ENCODE measurements around the gene NFS1.
"Not testable (repeated sequence)": the region's sequence is repeated elsewhere in the genome, so short reads cannot be mapped to it uniquely, and the experiment has no call there.

Gene NFS1

DNA sequence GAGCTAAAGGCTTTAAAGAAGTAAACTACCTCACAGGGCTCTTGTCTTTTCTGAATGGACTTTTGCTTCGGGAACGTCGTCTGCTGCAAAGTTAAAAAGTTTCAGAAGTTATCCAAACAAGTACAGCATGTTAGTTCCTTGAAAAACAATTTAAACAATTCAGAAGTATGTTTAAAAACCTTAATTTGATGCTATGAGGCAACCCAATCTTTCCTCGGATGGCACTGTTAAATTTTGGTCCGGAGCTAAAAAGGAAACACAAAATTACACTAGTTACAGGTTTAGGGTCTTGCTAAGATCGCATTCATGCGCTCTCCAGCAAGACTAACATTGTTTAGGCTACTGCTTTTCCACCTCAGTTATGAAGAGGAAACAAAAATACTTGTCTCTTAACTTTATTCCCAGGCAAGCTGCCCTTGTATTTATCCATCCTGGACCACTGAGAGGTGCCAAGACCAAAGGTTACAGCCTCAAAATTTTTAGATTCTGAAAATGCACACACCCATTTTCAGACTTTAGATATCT is 30.2 kb upstream of the NFS1 start:
- DNase-seq = no peak

DNA sequence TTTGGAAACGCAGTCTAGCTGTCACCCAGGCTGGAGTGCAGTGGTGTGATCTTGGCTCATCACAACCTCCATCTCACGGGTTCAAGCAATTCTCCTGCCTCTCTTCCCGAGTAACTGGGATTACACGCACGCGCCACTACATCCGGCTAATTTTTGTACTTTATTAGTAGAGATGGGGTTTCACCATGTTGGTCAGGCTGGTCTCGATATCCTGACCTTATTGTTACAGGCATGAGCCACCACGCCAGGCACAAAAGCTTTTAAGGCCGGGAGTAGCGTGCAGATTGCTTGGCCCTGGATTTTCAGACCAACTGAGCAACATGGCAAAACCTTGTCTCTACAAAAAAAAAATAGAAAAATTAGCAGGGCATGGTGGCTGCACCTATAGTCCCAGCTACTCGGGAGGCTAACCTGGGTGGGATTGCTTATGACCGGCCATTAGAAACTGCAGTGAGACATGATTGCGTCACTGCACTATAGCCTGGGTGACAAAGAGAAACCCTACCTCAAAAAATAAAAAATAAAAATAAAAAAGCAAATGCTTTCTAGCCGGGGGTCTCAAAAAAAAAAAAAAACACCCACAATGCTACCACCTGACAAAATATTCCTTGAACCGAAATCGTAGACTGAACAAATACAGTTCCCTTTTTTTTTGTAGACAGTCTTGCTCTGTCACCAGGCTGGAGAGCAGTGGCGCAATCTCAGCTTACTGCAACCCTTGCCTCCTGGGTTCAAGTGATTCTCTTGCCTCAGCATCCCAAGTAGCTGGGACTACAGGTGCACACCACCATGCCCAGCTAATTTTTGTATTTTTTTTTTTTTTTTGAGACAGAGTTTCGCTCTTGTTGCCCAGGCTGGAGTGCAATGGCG is 27.9 kb upstream of the NFS1 start:
- DNase-seq = no peak

DNA sequence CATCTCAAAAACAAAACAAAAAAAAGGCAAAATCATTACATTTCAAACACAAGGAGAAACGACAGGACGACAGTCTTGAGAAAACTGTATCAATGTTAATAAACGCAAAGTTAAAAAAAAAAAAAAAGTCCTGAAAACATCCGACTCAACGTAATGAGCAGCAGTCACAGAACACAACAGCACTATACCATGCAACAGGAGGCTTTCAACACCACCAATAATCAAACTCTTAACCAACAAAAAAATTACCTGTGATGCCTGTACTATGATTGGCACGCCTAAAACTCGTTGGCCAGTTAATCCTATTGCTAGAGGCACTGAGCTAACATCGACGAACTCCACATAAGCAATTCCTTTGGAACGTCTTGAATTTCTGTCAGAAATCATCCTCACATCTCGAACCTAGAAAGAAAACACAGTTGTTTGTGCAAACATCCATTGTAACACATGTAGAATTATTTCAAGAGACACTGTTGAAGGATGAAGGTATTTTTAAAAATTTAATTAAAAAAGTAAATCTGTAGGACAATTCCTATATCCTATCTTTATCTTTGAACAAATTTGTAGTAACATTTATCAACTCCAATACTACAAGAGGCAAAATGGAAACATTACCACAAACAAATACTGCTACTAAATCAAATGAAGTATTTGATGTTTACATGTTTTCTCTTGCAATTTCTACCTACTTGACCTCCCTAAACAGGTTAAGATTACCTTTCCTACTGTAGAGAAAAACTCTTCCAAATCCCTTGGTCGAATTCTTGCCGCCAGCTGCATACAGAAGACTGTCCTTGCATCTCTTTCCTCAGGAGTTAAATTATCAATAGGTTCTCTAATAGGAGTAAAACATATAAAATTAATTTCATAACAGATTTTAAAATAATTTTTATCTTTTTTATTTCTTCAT is 25.4 kb upstream of the NFS1 start:
- no peak for DNase-seq

DNA sequence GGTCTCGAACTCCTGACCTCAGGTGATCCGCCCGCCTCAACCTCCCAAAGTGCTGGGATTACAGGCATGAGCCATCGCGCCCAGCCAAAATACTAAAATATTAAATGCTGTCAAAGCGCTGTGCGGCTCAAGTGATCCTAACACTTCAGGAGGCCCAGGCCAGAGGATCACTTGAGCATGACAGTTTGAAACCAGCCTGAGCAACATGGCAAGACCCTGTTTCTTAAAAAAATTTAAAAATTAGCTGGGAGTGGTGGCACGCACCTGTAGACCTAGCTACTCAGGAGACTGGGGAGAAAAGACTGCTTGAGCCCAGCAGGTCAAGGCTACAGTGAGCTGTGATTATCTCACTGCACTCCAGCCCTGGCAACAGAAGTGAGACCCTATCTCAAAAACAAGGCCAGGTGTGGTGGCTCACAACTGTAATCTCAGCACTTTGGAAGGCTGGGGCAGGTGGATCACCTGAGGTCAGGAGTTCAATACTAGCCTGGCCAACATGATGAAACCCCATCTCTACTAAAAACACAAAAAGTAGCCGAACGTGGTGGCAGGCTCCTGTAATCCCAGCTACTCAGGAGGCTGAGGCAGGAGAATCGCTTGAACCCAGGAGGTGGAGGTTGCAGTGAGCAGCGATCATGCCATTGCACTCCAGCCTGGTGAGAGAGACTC is 24.6 kb upstream of the NFS1 start:
- not testable (repeated sequence) for DNase-seq

DNA sequence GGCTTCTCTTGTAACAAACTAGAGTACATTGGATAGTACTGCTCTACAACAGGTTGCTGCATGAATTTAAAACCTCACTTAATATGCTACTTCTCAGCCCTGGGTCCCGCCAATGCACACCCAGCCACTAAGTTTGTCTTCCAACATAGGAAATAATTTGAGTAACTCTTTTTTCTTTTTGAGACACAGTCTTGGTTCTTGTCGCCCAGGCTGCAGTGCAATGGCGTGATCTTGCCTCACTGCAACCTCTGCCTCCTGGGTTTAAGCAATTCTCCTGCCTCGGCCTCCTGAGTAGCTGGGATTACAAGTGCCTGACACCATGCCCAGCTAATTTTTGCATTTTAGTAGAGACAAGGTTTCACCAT is 24.1 kb upstream of the NFS1 start:
- not testable (repeated sequence) for DNase-seq

DNA sequence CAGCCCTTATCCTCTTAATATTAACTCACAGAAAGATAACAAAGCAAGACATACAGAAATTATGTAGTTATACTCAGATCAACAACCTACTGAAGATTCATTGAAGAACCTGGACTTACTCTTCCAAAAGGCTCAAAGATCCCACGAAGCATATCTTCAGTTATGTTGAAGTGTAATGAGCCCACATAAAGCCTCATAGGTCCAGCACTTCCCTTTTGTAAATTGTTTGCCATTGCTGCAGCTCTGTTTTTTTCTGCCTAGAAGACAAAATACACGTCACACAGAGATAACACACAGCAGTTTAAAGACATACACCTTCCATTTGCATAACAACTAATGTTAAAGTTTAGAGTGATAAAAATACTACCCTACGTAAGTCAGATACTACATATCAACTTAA is 22.5 kb upstream of the NFS1 start:
- DNase-seq = no peak

DNA sequence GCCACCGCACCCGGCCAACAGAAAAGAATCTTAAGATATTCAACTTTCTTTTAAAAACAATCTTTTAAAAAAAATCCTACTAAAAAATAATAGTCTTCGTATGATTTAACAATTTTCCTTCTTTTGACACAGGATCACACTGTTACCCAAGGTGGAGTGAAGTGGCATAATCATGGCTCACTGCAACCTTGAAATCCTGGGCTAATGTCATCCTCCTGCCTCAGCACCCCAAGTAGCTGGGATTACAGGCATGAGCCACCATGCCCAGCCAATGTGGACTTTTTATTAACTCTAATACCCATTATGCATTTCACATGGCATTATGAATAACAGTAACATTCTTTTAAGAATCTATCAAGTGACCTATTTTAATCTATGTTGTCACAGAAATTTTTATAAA is 22.1 kb upstream of the NFS1 start:
- no peak for DNase-seq

DNA sequence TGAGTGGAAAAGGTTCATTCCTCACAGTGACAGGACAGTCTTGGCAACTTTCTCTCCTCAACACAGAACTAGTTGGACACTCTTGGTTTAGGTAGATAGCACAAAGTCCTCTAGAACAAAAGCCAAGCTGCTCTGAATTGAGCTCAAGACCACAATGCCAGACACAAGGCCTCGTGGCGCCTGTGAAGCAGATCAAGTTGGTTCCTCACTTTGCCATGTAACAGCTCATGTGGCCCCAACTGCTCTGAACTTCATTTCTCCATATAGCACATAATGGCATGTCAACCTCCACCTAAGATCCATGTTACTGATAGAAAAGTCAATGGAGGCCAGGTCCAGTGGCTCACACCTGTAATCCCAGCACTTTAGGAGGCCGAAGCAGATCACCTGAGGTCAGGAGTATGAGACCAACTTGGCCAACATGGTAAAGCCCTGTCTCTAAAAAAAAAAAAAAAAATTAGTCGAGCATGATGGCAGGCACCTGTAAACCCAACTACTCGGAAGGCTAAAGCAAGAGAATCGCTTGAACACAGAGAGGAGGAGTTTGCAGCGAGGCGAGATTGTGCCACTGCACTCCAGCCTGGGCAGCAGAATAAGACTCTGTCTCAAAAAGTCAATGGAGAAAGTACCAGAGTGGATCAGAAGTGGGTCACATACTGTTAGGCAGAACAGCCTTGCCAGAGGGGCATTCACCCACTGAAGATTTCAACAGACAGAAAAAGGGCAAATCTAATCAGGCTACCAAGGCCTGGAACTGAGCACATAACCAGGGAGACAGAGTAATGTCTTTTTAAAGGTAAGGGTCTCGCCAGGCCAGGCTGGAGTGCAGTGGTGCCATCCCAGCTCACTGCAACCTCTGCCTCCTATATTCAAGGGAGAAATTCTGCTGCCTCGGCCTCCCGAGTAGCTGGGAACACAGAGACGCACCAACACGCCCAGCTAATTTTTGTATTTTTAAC is 21.3 kb upstream of the NFS1 start:
- DNase-seq = no peak

DNA sequence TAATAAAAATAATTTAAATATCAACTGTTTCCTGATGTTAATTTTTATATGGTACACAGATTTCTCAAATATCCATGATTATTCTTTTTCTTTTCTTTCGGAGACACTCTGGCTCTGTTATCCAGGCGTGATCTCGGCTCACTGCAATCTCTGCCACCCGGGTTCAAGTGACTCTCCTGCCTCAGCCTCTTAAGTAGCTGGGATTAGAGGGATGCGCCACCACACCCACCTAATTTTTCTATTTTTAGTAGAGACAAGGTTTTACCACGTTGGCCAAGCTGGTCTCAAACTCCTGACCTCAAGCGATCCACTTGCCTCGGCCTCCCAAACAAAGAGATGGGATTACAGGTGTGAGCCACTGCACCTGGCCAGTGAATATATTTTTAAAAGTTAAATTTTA is 20.6 kb upstream of the NFS1 start:
- no peak for DNase-seq

DNA sequence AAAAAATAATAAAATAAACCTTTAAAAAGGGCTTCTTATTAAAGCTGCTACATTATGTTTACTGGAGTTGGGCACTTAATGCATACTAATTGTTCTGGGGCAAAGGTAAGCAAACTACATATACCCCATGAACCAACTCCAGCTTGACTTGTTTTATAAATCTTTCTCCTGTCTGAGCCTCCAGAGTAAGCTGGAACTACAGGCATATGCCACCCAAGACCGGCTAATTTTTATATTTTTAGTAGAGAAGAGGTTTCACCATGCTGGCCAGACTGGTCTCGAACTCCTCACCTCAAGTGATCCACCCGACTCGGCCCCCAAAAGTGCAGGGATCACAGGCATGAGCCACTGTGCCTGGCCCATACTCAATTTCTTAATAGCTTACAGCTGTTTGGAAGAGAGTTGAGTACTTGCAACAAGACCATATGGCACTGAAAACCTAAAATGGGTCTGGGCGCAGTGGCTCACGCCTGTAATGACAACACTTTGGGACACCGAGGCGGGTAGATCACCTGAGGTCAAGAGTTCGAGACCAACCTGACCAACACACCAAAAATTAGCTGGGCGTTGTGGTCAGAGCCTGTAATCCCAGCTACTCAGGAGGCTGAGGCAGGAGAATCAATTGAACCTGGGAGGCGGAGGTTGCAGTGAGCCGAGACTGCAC is 20.0 kb upstream of the NFS1 start:
- no peak for DNase-seq

DNA sequence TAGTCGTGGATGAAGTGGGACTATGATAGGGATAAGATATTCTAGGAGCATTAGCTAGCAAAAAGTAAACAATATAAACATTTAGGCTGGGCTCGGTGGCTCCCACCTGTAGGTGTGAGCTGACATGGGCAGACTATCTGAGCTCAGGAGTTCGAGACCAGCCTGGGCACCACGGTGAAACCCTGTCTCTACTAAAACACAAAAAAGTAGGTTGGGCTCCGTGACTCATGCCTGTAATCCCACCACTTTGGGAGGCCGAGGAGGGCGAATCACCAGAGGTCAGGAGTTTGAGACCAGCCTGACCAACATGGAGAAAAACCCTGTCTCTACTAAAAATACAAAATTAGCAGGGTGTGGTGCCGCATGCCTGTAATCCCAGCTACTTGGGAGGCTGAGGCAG is 19.2 kb upstream of the NFS1 start:
- DNase-seq = not testable (repeated sequence)

DNA sequence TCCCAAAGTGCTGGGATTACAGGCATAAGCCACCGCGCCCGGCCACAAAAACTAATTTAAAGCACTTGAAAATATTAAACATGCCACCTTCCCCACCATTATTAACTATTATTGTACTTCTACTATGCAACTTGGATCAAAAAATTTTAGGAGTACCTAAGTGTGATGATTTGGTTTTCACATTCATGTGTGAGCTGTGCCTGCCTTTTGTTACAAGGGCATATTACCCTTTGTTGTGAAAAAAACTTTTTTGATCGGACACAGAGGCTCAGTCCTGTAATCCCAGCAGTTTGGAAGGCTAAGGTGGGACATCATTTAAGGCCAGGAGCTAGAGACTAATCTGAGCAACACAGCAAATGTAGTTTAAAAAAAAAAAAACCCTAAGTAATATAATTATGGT is 17.2 kb upstream of the NFS1 start:
- no peak for DNase-seq

DNA sequence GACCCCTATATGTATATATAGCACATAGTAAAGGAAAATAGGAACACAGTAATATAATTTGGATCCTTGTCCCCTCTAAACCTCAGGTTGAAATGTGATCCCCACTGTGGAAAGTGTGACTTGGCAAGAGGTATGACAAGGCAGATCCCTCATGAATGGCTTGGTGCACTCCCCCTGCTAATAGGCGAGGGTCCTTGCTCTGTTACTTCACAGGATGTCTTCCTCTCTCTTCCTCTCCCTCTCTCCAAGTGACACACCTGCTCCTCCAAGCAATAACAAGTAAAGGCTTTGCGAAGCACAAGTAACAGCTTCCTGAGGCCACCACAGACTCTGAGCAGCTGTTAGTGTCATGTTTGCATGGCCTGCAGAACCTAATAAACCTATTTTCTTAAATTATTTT is 16.5 kb upstream of the NFS1 start:
- DNase-seq = no peak

DNA sequence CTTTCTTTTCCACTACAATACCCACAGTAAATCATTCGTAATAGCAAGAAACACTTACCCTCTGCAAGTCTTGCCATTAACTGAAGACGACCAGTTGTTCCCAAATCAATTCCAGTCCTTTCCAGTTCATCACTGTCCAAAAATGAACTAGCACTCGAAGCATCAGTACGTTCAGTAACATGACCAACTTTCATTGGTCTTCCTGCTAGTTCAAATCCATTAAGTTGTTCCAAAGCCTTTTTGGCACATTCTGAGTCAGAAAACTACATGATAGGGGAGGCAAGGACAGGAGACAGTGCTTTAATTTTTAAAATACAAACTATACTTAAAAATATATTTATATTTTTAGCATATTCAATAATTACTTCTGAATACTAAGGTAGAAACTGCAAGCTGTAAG is 15.0 kb upstream of the NFS1 start:
- DNase-seq = no peak

DNA sequence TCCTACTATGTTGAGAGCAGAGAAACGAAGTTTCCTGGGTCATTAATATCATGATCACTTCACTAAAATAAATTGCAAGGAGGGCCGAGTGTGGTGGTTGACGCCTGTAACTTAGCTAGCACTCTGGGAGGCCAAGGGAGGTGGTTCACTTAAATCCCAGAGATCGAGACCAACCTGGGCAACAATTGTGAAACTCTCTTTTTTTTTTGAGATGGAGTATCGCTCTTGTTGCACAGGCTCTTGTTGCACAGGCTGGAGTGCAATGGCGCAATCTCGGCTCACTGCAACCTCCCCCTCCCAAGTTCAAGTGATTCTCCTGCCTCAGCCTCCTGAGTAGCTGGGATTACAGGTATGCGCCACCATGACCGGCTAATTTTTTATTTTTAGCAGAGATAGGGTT is 14.0 kb upstream of the NFS1 start:
- not testable (repeated sequence) for DNase-seq

DNA sequence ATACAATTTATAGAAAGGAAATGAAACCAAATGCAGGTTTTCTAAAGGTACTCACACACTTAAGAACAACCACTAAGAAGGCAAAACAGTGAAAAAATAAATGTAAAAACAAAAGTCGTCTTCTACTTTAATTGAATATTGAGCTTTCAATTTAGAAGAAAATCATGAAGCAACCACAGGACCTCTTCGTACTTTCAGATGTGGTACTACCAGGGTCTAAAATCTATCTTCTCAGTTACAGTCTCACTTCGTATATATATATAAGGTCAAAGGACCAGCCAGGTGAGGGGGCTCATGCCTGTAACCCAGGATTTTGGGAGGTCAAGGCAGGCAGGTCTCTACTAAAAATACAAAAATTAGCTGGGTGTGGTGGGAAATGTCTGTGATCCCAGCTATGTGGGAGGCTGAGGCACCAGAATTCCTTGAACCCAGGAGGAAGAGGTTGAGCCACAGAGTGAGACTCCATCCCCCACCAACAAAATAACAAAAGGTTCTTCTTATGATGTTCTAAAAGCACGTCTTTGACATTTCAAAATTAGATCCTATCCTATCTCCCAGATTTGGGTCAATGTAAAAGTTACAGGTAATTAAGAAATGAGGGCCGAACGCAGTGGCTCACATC is 12.5 kb upstream of the NFS1 start:
- no peak for DNase-seq

DNA sequence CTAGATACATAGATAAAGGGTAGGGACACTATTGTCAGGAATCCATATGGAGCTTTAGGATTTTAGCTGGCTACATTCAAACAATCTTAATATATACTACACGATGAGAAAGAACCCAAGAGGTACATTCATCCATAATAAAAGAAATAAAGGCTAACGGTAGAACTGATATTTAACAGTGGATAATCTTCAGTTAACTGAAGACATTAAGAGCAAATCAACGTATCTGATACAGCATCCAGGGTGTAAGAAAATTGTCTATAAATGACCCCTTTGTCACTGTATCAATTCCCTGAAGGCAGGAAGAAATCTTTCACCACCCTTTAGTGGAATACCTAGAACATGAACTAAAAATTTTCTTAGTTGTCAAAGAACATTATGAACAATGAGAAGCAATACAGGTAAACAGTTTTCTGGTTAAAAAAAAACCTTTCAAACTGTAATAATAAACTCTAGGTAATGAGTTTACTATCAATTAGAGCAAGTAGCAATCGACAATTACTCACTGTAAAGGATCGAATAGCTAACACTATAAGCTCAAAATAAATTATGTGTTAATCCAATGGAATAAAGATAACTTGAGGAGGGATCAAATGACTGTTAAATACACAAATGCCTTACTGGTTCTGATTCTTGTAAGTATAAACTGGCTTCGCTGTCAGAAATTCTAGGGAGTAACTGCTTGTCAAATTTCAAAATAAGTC is 11.9 kb upstream of the NFS1 start:
- no peak for DNase-seq

DNA sequence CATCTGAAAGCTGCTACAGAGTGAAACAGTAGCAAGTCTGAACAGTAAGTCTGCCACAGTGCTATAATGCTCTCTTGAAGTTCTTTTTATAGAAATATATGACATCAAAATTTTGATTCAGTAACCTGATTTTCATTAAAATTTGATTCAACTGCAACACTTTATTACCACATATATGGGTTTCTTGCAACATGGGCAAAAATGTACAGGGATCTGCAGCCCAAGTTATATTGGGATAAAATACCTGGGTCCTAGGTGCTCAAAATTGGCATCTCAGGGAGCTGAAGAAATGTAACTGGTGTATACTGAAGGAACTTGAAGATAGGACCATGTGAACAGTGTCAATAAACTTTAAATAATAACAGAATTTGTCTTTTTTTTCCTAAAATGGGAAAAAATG is 10.9 kb upstream of the NFS1 start:
- DNase-seq = no peak

DNA sequence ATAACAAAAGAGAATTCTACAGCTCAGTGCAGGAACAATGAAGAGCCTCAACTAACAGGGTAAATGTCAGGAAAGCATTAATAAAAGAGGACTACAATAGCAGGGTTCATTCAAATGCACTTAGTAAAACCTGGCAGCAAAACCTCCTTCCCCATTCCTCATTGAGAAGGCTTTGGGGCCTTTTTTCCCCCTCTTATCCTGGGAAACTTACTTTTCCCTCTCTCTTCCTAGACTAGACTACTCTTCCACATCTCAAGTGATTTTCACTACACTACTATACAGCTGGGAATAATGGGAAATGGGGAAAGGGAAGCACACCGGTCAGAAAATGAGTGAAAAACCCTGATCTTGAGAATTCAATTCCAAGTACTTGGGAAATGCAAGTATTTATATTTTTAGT is 10.1 kb upstream of the NFS1 start:
- DNase-seq = no peak

DNA sequence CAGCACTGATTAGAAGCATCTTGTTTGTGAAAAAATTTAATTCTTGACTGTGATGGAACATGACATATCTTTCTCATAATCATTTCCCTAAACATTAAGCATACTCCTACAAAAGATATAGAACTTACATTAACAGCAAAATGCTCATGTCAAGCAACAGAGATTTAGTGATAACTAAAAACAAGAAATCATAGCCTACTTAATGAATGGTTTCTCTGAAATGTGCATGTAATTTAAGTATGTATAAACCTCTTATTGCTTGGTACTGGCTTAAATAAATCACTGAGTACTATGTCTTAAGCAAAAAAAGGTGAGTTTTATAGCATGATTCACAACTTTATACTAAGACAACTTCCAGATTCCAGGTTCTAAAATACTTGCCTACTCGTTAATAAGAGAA is 9.3 kb upstream of the NFS1 start:
- no peak for DNase-seq

Measured in midbrain (tissue), 1 donor.